Left ventricle myocardium inferior (tissue), 1 donor: Measurements from ENCODE around the gene KRT26. TPM values are rescaled to one million over a fixed set of nuclear protein-coding genes. Genes with fewer than 3 reads are reported as not detected.

Source experiments
- DNase-seq: peaks from one replicate; pipeline ENCODE4 v3.0.0-alpha.2; 2020
- H3K27ac ChIP-seq: fragments of 200-600 bp; replicated peaks from 2 replicates; pipeline ENCODE4 v1.8.0; 2021
- H3K27me3 ChIP-seq: fragments of 200-600 bp; 2 replicates; pipeline ENCODE4 v1.8.0; 2021; ENCODE audit warnings: low read depth
- H3K36me3 ChIP-seq: fragments of 200-600 bp; 2 replicates; pipeline ENCODE4 v1.8.0; 2021
- H3K4me1 ChIP-seq: fragments of 200-600 bp; 2 replicates; pipeline ENCODE4 v1.8.0; 2021
- H3K4me3 ChIP-seq: fragments of 200-600 bp; 2 replicates; pipeline ENCODE4 v1.8.0; 2021; ENCODE audit warnings: mild to moderate bottlenecking, moderate library complexity
- H3K9me3 ChIP-seq: fragments of 200-600 bp; replicated peaks from 2 replicates; pipeline ENCODE4 v1.8.0; 2021
- CTCF ChIP-seq: fragments of 200-600 bp; IDR thresholded peaks from 2 replicates; pipeline ENCODE4 v1.8.0; 2021; ENCODE audit warnings: antibody characterized with exemption, mild to moderate bottlenecking, borderline replicate concordance
- intact Hi-C: fragments of 100-400 bp; cut with micrococcal nuclease; formaldehyde crosslinking; loops from one replicate; pipeline ENCODE4 v1.11.0; 2022
- total RNA-seq: library from RNA; stranded (reverse); fragmentation: NEBNext Ultra II Directional; extraction: Animal tissue kit (Norgen Biotek cat#: 25700); gene quantifications from one replicate; pipeline ENCODE4 v1.2.1, GENCODE V29; 2021
- donor health status: DM: no; HTN: yes; CAD: no; lungs with severe emphysema.

KRT26 gene
- total RNA-seq, 1 donor from 2014 or later, result not detected

- no peak for TF ChIP-seq CTCF
- no peaks in the 10 kb centered on the region for H3K27me3 ChIP-seq
- H3K27ac ChIP-seq, result no peak overlapping the region
- intact Hi-C loops, result no loop called here
- no peaks in the 10 kb centered on the region for H3K9me3 ChIP-seq
- H3K4me3 ChIP-seq, result no peak overlapping the region
- H3K4me1 ChIP-seq, result peaks cover 30% of the 10 kb centered on the region
- DNase-seq, result no peak
- peaks cover 12% of the 10 kb centered on the region for H3K36me3 ChIP-seq
Measured at GRCh38 chr17:40812639-40813038, 40.6 kb upstream of the KRT26 start.

GRCh38 chr17:40810494-40810893, 38.5 kb upstream of the KRT26 start:
- TF ChIP-seq CTCF, result no peak

GRCh38 chr17:40809721-40810421, 37.9 kb upstream of the KRT26 start:
- Histone ChIP-seq H3K27ac (peak overlapping the region; percentile 58), H3K36me3 (no peaks in the 10 kb centered on the region), H3K4me3 (no peak overlapping the region), H3K27me3 (no peaks in the 10 kb centered on the region), H3K9me3 (peaks cover 3% of the 10 kb centered on the region), H3K4me1 (peaks cover 22% of the 10 kb centered on the region)
- DNase-seq, result no peak
- TF ChIP-seq CTCF, result no peak
- intact Hi-C loops, result loop anchor here (10.0 kb wide), 1 partner anchor 45 kb away; no protein-coding TSS in a partner anchor

More at GRCh38 chr17:40810494-40810893, 38.5 kb upstream of the KRT26 start:
- intact Hi-C loops, result no loop called here
- Histone ChIP-seq H3K27ac (peak overlapping the region; percentile 58), H3K27me3 (no peaks in the 10 kb centered on the region), H3K36me3 (no peaks in the 10 kb centered on the region), H3K9me3 (no peaks in the 10 kb centered on the region), H3K4me1 (peaks cover 22% of the 10 kb centered on the region), H3K4me3 (no peak overlapping the region)
- no peak for DNase-seq

GRCh38 chr17:40806131-40806530, 34.1 kb upstream of the KRT26 start:
- Histone ChIP-seq H3K36me3 (no peaks in the 10 kb centered on the region), H3K27me3 (peaks cover 13% of the 10 kb centered on the region), H3K4me1 (peaks cover 26% of the 10 kb centered on the region), H3K9me3 (peaks cover 3% of the 10 kb centered on the region), H3K27ac (no peak overlapping the region), H3K4me3 (no peak overlapping the region)
- no peak for TF ChIP-seq CTCF
- intact Hi-C loops, result loop anchor here (10.0 kb wide), 1 partner anchor 49 kb away; no protein-coding TSS in a partner anchor
- DNase-seq, result no peak

GRCh38 chr17:40803617-40804082, 31.6 kb upstream of the KRT26 start:
- DNase-seq, result peak; percentile 70
- no peak overlapping the region for H3K4me3 ChIP-seq
- H3K36me3 ChIP-seq, result no peaks in the 10 kb centered on the region

More at GRCh38 chr17:40803617-40804082, 31.6 kb upstream of the KRT26 start:
- Histone ChIP-seq H3K9me3 (peaks cover 3% of the 10 kb centered on the region), H3K4me1 (peaks cover 5% of the 10 kb centered on the region), H3K27ac (no peak overlapping the region), H3K27me3 (peaks cover 36% of the 10 kb centered on the region)
- TF ChIP-seq CTCF, result peak; percentile 90
- intact Hi-C loops, result loop anchor here (10.0 kb wide), 1 partner anchor 51 kb away; no protein-coding TSS in a partner anchor
